Measurements from ENCODE around the gene SPARC.
A peak's percentile ranks its signal among the peaks of the same experiment; 100 is the strongest.

Gene SPARC

GRCh38 chr5:151620461-151620840 lies 66.3 kb downstream of the SPARC start:
- DNase-seq (ENCODE audit: low spot score), result no peak

DNA sequence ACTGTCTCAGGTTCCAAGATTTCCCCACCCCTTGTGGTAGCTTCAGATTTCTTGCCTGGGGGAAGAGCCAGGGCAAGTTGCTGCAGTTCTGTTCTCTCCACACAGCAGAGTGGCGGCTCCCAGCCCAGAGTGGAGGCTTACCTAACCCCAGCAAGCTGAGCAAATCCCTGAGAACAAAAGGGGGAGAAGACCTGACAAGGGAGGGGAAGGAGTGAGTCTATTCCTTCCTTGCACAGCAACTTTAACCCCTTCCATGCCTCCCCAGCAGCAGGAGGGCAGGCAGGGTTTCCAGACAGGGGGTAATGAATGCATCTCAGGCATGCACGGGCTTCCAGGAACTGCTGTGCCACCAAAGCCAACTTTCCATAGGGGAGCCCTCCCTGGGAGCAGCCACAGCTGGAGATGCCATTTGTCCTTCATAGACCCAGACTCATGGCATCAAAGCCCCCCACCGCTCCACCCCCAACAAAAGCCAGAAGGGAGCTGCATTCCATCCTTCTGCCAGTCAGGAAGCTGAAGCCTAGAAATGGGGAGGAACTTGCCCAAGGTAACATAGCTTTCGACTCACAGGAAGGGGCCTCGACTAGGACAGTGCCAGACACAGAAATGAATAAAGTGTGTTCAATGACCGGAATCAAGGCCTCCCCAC lies 66.8 kb downstream of the SPARC start:
- DNase-seq (ENCODE audit: low spot score), result no peak

DNA sequence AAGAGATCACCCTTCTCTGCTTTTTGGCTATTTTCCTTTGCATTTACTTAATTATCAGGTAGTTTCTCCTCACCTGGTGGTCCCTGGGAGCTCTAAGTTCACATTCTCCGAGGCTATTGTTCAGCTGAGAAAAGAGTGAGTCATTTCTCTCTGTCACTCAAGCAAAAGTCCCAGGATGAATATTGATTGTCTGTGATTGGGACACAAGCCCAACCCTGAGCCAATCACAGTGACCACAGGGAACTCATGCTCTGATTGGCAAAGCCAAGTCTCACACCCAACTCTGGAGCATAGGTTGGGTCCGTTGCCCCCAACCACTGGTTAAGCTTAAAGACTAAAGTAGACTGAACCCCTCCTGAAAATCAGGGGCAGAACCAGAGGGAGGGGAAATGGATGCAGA lies 67.8 kb downstream of the SPARC start:
- no peak for DNase-seq (ENCODE audit: low spot score)

- no peak for DNase-seq (ENCODE audit: low spot score)
Measured at GRCh38 chr5:151617841-151618710, 68.6 kb downstream of the SPARC start.

DNA sequence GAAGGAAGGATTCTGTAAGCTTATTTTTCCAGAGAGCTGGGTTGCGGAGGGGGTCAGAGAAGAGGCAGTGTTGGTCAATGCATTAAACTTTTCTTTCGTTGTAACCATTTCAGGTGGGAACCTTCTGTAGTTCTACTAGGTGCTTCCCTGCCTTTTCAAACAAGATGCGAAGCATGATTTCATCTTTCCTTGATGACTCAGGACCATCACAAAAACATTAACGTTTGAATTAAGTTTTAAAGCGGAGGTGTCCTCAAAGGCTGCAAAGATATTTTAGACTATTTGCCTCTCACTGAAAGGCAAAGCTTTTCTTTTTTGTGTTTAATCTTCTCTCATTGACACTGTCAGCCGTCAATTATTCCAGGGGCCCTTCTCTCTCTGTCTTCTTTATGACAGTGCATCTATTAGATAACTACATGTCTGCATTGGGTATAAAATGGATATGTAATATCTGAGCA lies 69.3 kb downstream of the SPARC start:
- DNase-seq (ENCODE audit: low spot score), result no peak

DNA sequence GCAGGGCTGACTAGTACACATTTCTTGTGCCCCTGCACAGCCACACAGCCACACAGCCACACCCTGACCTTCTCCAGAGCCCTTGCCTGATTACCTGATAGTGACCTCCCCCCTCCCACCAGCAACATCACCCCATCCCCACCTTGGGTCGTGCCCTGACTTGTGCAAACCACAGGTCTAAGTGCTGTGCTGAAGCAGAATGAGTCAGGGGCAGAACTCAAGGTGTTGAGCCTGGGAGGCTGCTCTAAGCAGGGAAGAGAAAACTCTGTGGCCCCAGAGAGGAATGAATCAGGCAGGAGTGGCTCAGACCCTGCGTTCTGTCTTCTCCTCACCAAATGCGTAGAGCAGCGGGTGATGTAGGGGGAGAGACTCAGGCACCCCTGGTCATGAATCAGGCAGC lies 71.3 kb downstream of the SPARC start:
- DNase-seq (ENCODE audit: low spot score), result no peak

DNA sequence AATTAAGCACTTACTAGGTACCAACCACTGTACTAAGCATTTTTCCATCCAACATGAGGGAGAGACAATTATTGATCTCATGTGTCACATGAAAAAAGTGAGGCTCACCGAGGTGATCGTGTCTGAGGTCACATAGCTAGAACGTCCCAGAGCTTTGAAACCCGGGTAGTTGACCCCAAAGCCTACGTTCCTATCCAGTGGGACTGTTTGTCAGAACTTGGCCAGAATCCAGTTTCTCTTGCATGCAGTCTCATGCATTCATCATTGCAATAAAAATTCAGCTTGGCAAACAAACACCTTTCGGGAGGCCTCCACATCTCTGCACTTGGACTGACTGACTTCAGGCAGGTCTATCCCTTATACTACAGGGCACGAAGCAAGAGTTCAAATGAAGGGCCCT lies 72.2 kb downstream of the SPARC start:
- no peak for DNase-seq (ENCODE audit: low spot score)

DNA sequence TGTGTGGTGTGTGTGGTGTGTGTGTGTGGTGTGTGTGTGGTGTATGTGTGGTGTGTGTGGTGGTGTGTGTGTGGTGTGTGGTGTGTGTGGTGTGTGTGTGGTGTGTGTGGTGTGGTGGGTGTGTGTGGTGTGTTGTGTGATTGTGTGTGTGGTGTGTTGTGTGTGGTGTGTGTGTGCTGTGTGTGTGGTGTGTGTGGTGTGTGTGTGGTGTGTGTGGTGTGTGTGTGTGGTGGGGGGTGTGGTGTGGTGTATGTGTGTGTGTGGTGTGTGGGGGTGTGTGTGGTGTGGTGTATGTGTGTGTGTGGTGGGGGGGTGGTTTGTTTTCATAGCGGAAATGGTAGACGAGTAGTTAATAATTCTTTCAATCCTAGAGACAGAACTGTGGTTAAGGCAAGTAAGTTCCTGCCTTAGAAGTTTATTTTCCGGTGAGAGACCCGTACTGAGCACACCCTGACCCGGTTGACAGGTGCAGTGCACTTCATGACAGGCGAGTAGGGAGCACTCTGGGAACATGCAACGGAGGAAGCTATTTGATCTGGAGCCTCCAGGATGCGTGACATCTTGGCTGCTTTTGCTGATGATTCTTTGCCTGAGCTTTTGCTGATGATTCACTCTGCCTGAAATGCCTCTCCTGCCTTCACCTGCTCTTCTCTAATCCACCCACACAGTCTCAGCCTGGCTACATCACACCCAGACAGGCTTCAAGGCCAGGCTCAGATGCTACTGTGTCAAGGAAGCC lies 73.9 kb downstream of the SPARC start:
- DNase-seq (ENCODE audit: low spot score), result peak; percentile 57

GRCh38 chr5:151611127-151611775 lies 75.5 kb downstream of the SPARC start:
- DNase-seq (ENCODE audit: low spot score), result peak; percentile 74
